PFSK-1 (cell line): ENCODE measurements around the gene KDM4B.

Source experiments
- FOXP2 ChIP-seq: optimal IDR thresholded peaks from 2 replicates; pipeline ENCODE3; 2011; ENCODE audit warnings: borderline replicate concordance, control low read depth, inconsistent platforms; ENCODE audit not compliant: insufficient read depth; ENCODE audit errors: extremely low read length, extremely low read depth
- POLR2AphosphoS5 ChIP-seq: IDR thresholded peaks from 2 replicates; pipeline ENCODE4 v1.6.1; 2012; ENCODE audit warnings: low read depth, mild to moderate bottlenecking, control low read depth, low read length, moderate library complexity
- REST ChIP-seq, 2 experiments: IDR thresholded peaks; 2 replicates each; pipeline versions ENCODE4 v1.6.1 to v1.8.0; 2011 to 2012; ENCODE audit warnings: low read depth in 2 of 2, low read length in 2 of 2, control low read depth in 1 of 2, inconsistent platforms in 1 of 2, mild to moderate bottlenecking in 1 of 2, moderate library complexity in 1 of 2; ENCODE audit not compliant: insufficient read depth in 1 of 2
- SIN3A ChIP-seq: IDR thresholded peaks from 2 replicates; pipeline ENCODE4 v1.6.1; 2012; ENCODE audit warnings: mild to moderate bottlenecking, low read length, moderate library complexity, borderline replicate concordance; ENCODE audit not compliant: insufficient read depth
- TAF1 ChIP-seq: IDR thresholded peaks from 2 replicates; pipeline ENCODE4 v1.6.1; 2012; ENCODE audit warnings: low read length, control low read depth, borderline replicate concordance; ENCODE audit not compliant: insufficient read depth

KDM4B gene

DNA sequence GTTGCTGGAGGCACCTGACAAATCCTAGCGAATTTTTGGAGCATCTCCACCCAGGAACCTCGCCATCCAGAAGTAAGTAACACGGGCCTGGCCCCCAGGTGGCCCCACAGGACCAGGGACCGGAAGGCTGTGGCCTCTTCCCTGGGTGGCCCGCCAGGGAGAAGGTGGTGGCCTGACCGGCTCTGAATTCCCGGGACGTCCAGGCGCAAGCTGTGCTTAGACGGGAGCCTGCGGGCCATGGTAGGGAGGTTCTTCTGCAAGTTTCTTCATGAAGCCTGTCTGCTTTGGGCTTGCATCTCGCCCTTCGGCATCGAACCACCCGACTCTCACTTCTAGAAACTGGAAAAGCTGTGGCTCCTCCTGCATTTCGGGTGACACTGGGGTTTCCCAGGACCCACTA lies 47.4 kb downstream of the KDM4B start:
- TF ChIP-seq POLR2AphosphoS5 (no peak), SIN3A (no peak), FOXP2 (no peak), TAF1 (no peak), REST (IDR thresholded peaks at IDR 0.05; ENCODE audit: insufficient read depth in 1 of 2, low read depth in 2 of 2, low read length in 2 of 2) (no peak)

DNA sequence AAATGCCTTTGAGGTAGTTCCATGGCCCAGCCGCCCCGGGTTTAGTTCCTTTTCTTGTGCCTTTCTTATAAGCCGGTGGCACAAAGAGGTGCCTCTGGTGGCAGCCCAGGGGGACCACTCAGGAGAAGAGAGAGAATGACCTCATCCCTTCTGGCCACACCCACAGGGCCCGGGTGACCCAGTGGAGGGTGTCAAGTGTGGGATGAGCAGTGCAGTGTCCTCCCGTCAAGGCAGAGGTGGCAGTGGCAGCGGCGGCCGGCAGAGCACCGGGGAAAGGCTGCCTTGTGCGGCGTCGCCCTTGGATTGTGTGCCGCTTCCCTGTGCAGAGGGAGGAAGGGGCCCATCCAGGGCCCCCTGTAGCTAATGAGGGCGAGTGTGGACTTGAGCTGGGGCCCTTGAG lies 47.9 kb downstream of the KDM4B start:
- TF ChIP-seq FOXP2 (no peak), POLR2AphosphoS5 (no peak), REST (IDR thresholded peaks at IDR 0.05; ENCODE audit: insufficient read depth in 1 of 2, low read depth in 2 of 2, low read length in 2 of 2) (no peak), TAF1 (no peak), SIN3A (no peak)

DNA sequence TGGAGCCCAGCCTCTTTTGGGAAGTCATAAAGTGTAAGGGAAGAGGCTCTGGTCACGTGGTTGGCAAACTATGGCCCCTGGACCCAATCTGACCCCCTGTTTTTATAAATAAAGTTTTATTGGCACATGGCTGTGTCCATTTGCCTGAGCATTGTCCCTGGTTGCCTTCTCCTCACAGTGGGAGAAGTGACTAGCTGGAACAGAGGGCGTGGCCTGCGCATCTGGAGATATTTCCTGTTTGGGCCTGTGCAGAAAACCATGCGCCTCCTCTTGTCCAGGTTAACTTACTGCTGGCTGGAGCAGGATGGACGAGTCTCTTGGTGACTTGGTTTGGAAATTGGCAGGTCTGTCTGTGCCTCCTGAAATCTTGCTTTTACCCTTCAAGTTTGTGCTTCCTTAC lies 48.3 kb downstream of the KDM4B start:
- TF ChIP-seq SIN3A (no peak), REST (IDR thresholded peaks at IDR 0.05; ENCODE audit: insufficient read depth in 1 of 2, low read depth in 2 of 2, low read length in 2 of 2) (no peak), FOXP2 (no peak), POLR2AphosphoS5 (no peak), TAF1 (no peak)

- TF ChIP-seq SIN3A (no peak), FOXP2 (no peak), TAF1 (no peak), POLR2AphosphoS5 (no peak)
Measured at GRCh38 chr19:5018224-5019015, 49.5 kb downstream of the KDM4B start.

GRCh38 chr19:5020368-5020767 lies 51.5 kb downstream of the KDM4B start:
- no peak for TF ChIP-seq POLR2AphosphoS5
- no peak for TF ChIP-seq REST (IDR thresholded peaks at IDR 0.05; ENCODE audit: insufficient read depth in 1 of 2, low read depth in 2 of 2, low read length in 2 of 2)
- no peak for TF ChIP-seq TAF1
- TF ChIP-seq SIN3A = no peak
- no peak for TF ChIP-seq FOXP2
